Esophagus muscularis mucosa (tissue), 4 donors: ENCODE data around the gene TMEM59L. TPM values are rescaled to one million over a fixed set of nuclear protein-coding genes. Genes with fewer than 3 reads are reported as not detected.

Source experiments
- DNase-seq: peaks from one replicate; pipeline ENCODE4 v3.0.0-alpha.2; 2017; ENCODE audit errors: extremely low spot score
- H3K27ac ChIP-seq, 4 donors: fragments of 200-600 bp; sonication (generic); replicated peaks in 1 of 4; 1 replicate in 3 of 4; 2 replicates in 1 of 4; pipeline ENCODE4 v1.5.1; 2016 to 2019; ENCODE audit warnings: mild to moderate bottlenecking in 1 of 4
- H3K27me3 ChIP-seq, 4 donors: fragments of 200-600 bp; sonication (generic); one replicate each; pipeline versions ENCODE4 v1.5.1 to v1.6.0; 2016 to 2019
- H3K36me3 ChIP-seq, 4 donors: fragments of 200-600 bp; sonication (generic); one replicate each; pipeline ENCODE4 v1.5.1; 2016 to 2019
- H3K4me1 ChIP-seq, 4 donors: fragments of 200-600 bp; sonication (generic); one replicate each; pipeline ENCODE4 v1.5.1; 2016 to 2019
- H3K4me3 ChIP-seq, 4 donors: fragments of 200-600 bp; sonication (generic); 1 replicate in 2 of 4; 2 replicates in 2 of 4; pipeline ENCODE4 v1.5.1; 2016 to 2019; ENCODE audit warnings: mild to moderate bottlenecking in 4 of 4, moderate library complexity in 1 of 4
- H3K9me3 ChIP-seq, 4 donors: fragments of 200-600 bp; sonication (generic); 1 replicate in 3 of 4; 2 replicates in 1 of 4; pipeline ENCODE4 v1.5.1; 2016 to 2019
- EP300 ChIP-seq: sonication (generic); formaldehyde crosslinking; IDR thresholded peaks from one replicate; pipeline ENCODE4 v1.6.1; 2017; ENCODE audit warnings: antibody characterized with exemption
- POLR2A ChIP-seq: fragments of 450-650 bp; IDR thresholded peaks from one replicate; pipeline ENCODE4 v1.6.1; 2017; ENCODE audit warnings: antibody characterized with exemption, moderate library complexity, mild to moderate bottlenecking, low read depth
- POLR2AphosphoS5 ChIP-seq, 2 donors: sonication (generic); formaldehyde crosslinking; IDR thresholded peaks; one replicate each; pipeline ENCODE4 v1.6.1; 2017; ENCODE audit warnings: antibody characterized with exemption in 2 of 2
- WGBS: methylation state at CpG from one replicate; pipeline ENCODE4 v1.1.5; 2018; 5-methylcytosine and 5-hydroxymethylcytosine counted together
- intact Hi-C: fragments of 100-400 bp; cut with DNase I; formaldehyde crosslinking; loops from one replicate; pipeline ENCODE4 v1.15.1; 2023
- total RNA-seq, 4 donors: library from RNA; depleted of rRNA; stranded (reverse); fragments of >200 nt; gene quantifications; one replicate each; pipeline versions ENCODE4 v1.1.0 to v1.2.1, GENCODE V29; 2016
- TF ChIP-seq, protein P1 (sequence below), 3 experiments: fragments of 200-600 bp in 2 of 3; fragments of 450-650 bp in 1 of 3; sonication (generic) in 2 of 3; IDR thresholded peaks; one replicate each; pipeline ENCODE4 v1.5.1; 2017 to 2019; ENCODE audit warnings: antibody characterized with exemption in 3 of 3, mild to moderate bottlenecking in 2 of 3, moderate library complexity in 1 of 3

TMEM59L gene
- total RNA-seq, 4 donors from 2014 or later: 2.4 to 3.6 (median 2.8) TPM

- H3K27me3 ChIP-seq: peaks cover 7 to 76% (median 23%) of the 10 kb centered on the region in 4 donors
- intact Hi-C loops: no loop called here
- no peaks in the 10 kb centered on the region for H3K36me3 ChIP-seq
- no peak overlapping the region for H3K27ac ChIP-seq
- WGBS: 100% methylated on average over 2 of the region's 3 CpGs
- no peaks in the 10 kb centered on the region for H3K9me3 ChIP-seq
- TF ChIP-seq EP300 (no peak), POLR2A (no peak), POLR2AphosphoS5 (IDR thresholded peaks at IDR 0.05) (no peak)
- TF ChIP-seq, protein P1, sequence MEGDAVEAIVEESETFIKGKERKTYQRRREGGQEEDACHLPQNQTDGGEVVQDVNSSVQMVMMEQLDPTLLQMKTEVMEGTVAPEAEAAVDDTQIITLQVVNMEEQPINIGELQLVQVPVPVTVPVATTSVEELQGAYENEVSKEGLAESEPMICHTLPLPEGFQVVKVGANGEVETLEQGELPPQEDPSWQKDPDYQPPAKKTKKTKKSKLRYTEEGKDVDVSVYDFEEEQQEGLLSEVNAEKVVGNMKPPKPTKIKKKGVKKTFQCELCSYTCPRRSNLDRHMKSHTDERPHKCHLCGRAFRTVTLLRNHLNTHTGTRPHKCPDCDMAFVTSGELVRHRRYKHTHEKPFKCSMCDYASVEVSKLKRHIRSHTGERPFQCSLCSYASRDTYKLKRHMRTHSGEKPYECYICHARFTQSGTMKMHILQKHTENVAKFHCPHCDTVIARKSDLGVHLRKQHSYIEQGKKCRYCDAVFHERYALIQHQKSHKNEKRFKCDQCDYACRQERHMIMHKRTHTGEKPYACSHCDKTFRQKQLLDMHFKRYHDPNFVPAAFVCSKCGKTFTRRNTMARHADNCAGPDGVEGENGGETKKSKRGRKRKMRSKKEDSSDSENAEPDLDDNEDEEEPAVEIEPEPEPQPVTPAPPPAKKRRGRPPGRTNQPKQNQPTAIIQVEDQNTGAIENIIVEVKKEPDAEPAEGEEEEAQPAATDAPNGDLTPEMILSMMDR (IDR thresholded peaks at IDR 0.05): no peak
- peaks cover 24 to 25% (median 24%) of the 10 kb centered on the region in 4 donors for H3K4me1 ChIP-seq
- no peak overlapping the region for H3K4me3 ChIP-seq
- DNase-seq: no peak
Measured at GRCh38 chr19:18616023-18616422, 3.4 kb downstream of the TMEM59L start.

DNA sequence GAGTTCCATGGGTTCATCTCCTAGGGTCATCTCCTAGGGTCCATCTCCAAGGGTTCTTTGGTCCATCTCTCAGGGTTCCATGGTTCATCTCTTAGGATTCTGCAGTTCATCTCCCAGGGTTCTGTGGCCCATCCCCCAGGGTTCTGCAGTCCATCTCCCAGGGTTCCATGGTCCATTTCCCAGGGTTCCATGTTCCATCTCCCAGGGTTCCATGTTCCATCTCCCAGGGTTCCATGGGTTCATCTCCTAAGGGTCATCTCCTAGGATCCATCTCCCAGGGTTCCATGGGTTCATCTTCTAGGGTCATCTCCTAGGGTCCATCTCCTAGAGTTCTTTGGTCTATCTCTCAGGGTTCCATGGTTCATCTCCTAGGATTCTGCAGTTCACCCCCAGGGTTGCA is 4.9 kb downstream of the TMEM59L start:
- H3K4me1 ChIP-seq: peaks cover 8 to 9% (median 9%) of the 10 kb centered on the region in 4 donors
- peaks cover 0 to 62% (median 8%) of the 10 kb centered on the region in 4 donors for H3K27me3 ChIP-seq
- TF ChIP-seq, protein P1 (IDR thresholded peaks at IDR 0.05): no peak
- TF ChIP-seq POLR2A: no peak
- intact Hi-C loops: no loop called here
- no peak overlapping the region for H3K4me3 ChIP-seq
- H3K9me3 ChIP-seq: no peaks in the 10 kb centered on the region
- no peaks in the 10 kb centered on the region for H3K36me3 ChIP-seq
- no peak for DNase-seq
- no peak overlapping the region for H3K27ac ChIP-seq

DNA sequence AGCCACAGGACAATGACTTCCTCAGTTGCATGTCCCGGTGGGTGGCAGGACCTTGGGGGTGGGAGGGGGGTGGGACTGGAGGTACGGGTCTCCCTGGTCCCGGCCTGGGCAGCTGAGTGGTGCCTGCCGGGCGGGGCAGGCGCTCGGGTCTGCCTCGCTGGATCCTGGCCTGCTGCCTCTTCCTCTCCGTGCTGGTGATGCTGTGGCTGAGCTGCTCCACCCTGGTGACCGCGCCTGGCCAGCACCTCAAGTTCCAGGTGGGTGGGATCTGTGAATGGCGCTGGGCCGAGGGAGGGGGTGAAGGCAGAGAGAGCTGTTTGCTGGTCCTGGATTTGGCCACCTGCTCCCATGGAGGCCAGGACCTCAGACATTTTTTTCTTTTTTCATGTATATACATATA is 5.6 kb downstream of the TMEM59L start:
- TF ChIP-seq, protein P1 (IDR thresholded peaks at IDR 0.05): no peak
- peaks cover 0 to 55% (median 3%) of the 10 kb centered on the region in 4 donors for H3K27me3 ChIP-seq
- H3K4me1 ChIP-seq: peaks cover 2 to 3% (median 2%) of the 10 kb centered on the region in 4 donors
- H3K9me3 ChIP-seq: no peaks in the 10 kb centered on the region
- no peaks in the 10 kb centered on the region for H3K36me3 ChIP-seq
- H3K27ac ChIP-seq: no peak overlapping the region
- 90% methylated on average over 5 of the region's 13 CpGs for WGBS
- intact Hi-C loops: no loop called here
- no peak overlapping the region for H3K4me3 ChIP-seq
- DNase-seq: no peak

DNA sequence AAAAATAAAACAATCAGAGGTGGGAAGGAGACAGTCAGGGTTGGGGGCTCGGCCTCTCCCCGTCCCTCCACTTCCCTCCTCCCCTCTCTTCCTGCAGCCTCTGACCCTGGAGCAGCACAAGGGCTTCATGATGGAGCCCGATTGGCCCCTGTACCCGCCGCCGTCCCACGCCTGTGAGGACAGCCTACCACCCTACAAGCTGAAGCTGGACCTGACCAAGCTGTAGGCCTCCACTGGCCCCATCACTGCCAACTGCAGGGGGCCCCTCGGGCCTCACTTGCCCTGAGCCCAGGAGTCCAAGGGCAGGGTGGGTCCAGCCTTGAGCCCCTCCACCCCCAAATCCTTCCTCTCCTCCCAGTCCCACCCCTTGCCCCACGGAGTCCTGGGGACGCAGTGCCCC is 7.6 kb downstream of the TMEM59L start:
- no peak for DNase-seq
- no peaks in the 10 kb centered on the region for H3K36me3 ChIP-seq
- H3K27ac ChIP-seq: no peak overlapping the region
- H3K27me3 ChIP-seq: peaks cover 0 to 34% (median 0%) of the 10 kb centered on the region in 4 donors
- H3K9me3 ChIP-seq: no peaks in the 10 kb centered on the region
- WGBS: 90% methylated on average over 8 of the region's 10 CpGs
- H3K4me1 ChIP-seq: no peaks in the 10 kb centered on the region
- intact Hi-C loops: no loop called here
- TF ChIP-seq, protein P1 (IDR thresholded peaks at IDR 0.05): no peak
- TF ChIP-seq POLR2AphosphoS5 (IDR thresholded peaks at IDR 0.05) (no peak), EP300 (no peak), POLR2A (no peak)
- no peak overlapping the region for H3K4me3 ChIP-seq

DNA sequence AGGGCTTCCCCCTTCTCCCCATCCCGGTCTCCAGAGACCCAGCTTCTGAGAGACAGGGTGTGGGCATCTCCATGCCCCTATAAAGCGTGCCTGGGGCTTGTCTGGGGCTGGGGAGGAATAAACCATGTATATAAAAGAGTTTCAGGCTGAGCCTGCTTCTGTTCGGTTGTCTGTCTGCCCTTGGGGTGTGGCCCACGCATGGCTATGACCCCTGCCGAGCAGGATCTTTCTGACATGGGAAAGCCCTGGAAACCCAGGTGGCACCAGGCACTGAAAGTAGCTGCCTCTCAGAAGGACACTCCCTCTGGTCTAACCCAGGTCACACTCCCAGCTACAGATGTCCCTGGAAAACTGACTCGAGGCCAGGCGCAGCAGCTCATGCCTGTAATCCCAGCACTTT is 8.2 kb downstream of the TMEM59L start:
- intact Hi-C loops: no loop called here
- Histone ChIP-seq H3K4me3 (no peak overlapping the region), H3K27ac (no peak overlapping the region), H3K4me1 (no peaks in the 10 kb centered on the region), H3K36me3 (no peaks in the 10 kb centered on the region), H3K9me3 (no peaks in the 10 kb centered on the region), H3K27me3 (peaks cover 0 to 28% (median 0%) of the 10 kb centered on the region in 4 donors)
- WGBS: 92% methylated on average over 7 of the region's 7 CpGs
- no peak for TF ChIP-seq POLR2A
- no peak for TF ChIP-seq EP300
- no peak for TF ChIP-seq POLR2AphosphoS5 (IDR thresholded peaks at IDR 0.05)
- TF ChIP-seq, protein P1 (IDR thresholded peaks at IDR 0.05): no peak
- no peak for DNase-seq
